HG02798 (cell line): ENCODE results near the gene RRH.

Experiments used
- ATAC-seq: cut with Tn5 transposase; IDR thresholded peaks from one replicate; pipeline ENCODE4 v1.9.1; 2021; ENCODE audit warnings: mild to moderate bottlenecking; ENCODE audit not compliant: unreplicated experiment, poor library complexity

Gene RRH

GRCh38 chr4:109879081-109879480, 51.3 kb downstream of the RRH start:
- no peak for ATAC-seq

DNA sequence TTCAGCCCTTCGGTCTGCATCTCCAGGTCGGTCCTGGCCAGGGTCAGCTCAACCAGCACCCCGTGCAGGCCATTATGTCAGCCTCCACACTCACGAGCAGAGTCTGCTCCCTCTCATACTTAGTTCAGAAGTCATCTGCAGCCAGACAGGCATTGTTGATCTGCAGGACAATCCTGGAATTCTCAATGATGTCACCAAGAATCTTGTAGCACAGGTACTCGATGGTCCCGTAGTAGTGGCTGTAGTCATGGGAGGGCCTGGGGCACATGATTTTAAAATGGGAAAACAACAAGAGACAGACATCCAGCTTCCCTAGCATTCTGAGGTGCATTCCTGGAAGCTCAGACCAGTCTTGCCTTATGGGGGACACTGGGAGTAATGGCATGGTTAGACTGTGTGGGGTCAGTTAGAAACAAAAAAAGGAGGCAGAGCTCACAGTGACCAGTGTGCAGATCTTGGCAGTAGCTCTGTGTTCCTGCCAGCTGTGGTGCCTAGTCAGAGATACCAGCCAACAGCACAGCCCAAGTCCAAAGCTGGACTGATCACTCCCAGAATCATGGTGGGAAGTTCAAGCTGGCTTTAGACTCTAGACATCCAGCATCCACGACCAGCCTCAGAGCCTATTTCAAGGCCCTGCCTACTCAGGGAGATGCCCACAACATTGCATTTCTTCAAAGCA, 52.0 kb downstream of the RRH start:
- no peak for ATAC-seq

- ATAC-seq = no peak
Observed at GRCh38 chr4:109886303-109886702, 58.5 kb downstream of the RRH start.

- ATAC-seq = no peak
Observed at GRCh38 chr4:109887071-109887470, 59.3 kb downstream of the RRH start.

- ATAC-seq = no peak
Observed at GRCh38 chr4:109890076-109890475, 62.3 kb downstream of the RRH start.
